Measurements from ENCODE around the gene LGR6.

- TF ChIP-seq TAF1 (IDR thresholded peaks at IDR 0.05; ENCODE audit: borderline replicate concordance, insufficient read depth, low read length) (no peak), POLR2AphosphoS5 (IDR thresholded peaks at IDR 0.05; ENCODE audit: low read depth, low read length) (no peak)
Observed at GRCh38 chr1:202235856-202236837, 42.5 kb downstream of the LGR6 start.

All from PFSK-1 (cell line).